ENCODE results near the gene ACAA2.

DNA sequence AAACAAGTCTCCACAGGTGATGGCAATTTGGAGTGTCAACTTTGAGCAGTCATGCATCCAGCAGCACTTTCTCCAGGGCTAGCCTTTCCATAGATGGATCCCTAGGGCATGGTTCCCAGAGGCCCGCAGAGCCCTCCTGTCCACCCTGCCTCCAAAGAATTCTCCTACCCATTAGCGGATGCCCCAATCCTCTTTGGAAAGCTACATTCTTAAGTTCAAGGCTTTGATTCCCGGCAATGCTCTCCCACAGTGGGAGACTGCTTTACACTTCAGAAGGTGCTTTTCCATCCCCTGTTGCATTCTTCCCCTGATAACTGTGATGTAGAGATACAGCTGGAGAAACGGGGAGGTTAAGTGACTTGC, 61.3 kb downstream of the ACAA2 start:
- TF ChIP-seq, protein P1, sequence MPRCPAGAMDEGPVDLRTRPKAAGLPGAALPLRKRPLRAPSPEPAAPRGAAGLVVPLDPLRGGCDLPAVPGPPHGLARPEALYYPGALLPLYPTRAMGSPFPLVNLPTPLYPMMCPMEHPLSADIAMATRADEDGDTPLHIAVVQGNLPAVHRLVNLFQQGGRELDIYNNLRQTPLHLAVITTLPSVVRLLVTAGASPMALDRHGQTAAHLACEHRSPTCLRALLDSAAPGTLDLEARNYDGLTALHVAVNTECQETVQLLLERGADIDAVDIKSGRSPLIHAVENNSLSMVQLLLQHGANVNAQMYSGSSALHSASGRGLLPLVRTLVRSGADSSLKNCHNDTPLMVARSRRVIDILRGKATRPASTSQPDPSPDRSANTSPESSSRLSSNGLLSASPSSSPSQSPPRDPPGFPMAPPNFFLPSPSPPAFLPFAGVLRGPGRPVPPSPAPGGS (IDR thresholded peaks at IDR 0.05): no peak
- no peak for TF ChIP-seq EP300 (IDR thresholded peaks at IDR 0.05)
- no peak for TF ChIP-seq POLR2AphosphoS2 (conservative IDR thresholded peaks at IDR 0.05; ENCODE audit: low read length)
- no peak for TF ChIP-seq CBX8 (IDR thresholded peaks at IDR 0.05)
- TF ChIP-seq, protein P2, sequence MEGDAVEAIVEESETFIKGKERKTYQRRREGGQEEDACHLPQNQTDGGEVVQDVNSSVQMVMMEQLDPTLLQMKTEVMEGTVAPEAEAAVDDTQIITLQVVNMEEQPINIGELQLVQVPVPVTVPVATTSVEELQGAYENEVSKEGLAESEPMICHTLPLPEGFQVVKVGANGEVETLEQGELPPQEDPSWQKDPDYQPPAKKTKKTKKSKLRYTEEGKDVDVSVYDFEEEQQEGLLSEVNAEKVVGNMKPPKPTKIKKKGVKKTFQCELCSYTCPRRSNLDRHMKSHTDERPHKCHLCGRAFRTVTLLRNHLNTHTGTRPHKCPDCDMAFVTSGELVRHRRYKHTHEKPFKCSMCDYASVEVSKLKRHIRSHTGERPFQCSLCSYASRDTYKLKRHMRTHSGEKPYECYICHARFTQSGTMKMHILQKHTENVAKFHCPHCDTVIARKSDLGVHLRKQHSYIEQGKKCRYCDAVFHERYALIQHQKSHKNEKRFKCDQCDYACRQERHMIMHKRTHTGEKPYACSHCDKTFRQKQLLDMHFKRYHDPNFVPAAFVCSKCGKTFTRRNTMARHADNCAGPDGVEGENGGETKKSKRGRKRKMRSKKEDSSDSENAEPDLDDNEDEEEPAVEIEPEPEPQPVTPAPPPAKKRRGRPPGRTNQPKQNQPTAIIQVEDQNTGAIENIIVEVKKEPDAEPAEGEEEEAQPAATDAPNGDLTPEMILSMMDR (IDR thresholded peaks at IDR 0.05): no peak
- no peak for TF ChIP-seq POLR2A (IDR thresholded peaks at IDR 0.05; ENCODE audit: low read length)
- no peak for TF ChIP-seq RARB (CRISPR knock-in tag; IDR thresholded peaks at IDR 0.05)
- TF ChIP-seq, protein P3, sequence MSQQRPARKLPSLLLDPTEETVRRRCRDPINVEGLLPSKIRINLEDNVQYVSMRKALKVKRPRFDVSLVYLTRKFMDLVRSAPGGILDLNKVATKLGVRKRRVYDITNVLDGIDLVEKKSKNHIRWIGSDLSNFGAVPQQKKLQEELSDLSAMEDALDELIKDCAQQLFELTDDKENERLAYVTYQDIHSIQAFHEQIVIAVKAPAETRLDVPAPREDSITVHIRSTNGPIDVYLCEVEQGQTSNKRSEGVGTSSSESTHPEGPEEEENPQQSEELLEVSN (IDR thresholded peaks at IDR 0.05; ENCODE audit: borderline replicate concordance, low read depth): no peak
- TF ChIP-seq, protein P4, sequence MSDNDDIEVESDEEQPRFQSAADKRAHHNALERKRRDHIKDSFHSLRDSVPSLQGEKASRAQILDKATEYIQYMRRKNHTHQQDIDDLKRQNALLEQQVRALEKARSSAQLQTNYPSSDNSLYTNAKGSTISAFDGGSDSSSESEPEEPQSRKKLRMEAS (IDR thresholded peaks at IDR 0.05): no peak
- no peak for TF ChIP-seq KDM1A (IDR thresholded peaks at IDR 0.05; ENCODE audit: low read depth)
- no peak for TF ChIP-seq JUNB (IDR thresholded peaks at IDR 0.05)
- TF ChIP-seq, protein P5, sequence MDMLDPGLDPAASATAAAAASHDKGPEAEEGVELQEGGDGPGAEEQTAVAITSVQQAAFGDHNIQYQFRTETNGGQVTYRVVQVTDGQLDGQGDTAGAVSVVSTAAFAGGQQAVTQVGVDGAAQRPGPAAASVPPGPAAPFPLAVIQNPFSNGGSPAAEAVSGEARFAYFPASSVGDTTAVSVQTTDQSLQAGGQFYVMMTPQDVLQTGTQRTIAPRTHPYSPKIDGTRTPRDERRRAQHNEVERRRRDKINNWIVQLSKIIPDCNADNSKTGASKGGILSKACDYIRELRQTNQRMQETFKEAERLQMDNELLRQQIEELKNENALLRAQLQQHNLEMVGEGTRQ (IDR thresholded peaks at IDR 0.05): no peak
- no peak for TF ChIP-seq MAZ (IDR thresholded peaks at IDR 0.05; ENCODE audit: borderline replicate concordance, low read depth, low read length)
- TF ChIP-seq ESRRA (IDR thresholded peaks at IDR 0.05; ENCODE audit: borderline replicate concordance, low read length): no peak

Measured in A549 (cell line).